LNCAP (cell line): ENCODE data around the gene ZNF441.

Experiments
- CTCF ChIP-seq: fragments of 450-650 bp; IDR thresholded peaks from 2 replicates; pipeline ENCODE4 v1.5.1; 2017; ENCODE audit warnings: mild to moderate bottlenecking

Gene ZNF441

GRCh38 chr19:11807099-11807380, 40.2 kb downstream of the ZNF441 start:
- TF ChIP-seq CTCF: no peak

- no peak for TF ChIP-seq CTCF
Observed at GRCh38 chr19:11813703-11814028, 46.9 kb downstream of the ZNF441 start.

- no peak for TF ChIP-seq CTCF
Observed at GRCh38 chr19:11814029-11814699, 47.4 kb downstream of the ZNF441 start, which contains the start of gene ZNF440. TSS of gene ZNF440 (plus strand) at chr19:11814273. CDS start at chr19:11814448, 175 bp downstream.

- TF ChIP-seq CTCF: no peak
Observed at GRCh38 chr19:11814700-11815035, 47.9 kb downstream of the ZNF441 start.

GRCh38 chr19:11821474-11822109, 54.8 kb downstream of the ZNF441 start:
- no peak for TF ChIP-seq CTCF

- TF ChIP-seq CTCF: no peak
Observed at GRCh38 chr19:11832253-11832912, 65.6 kb downstream of the ZNF441 start.

- no peak for TF ChIP-seq CTCF
Observed at GRCh38 chr19:11833541-11833940, 66.7 kb downstream of the ZNF441 start.
